Gastrocnemius medialis (tissue), 4 donors: ENCODE data around the gene SMAD3. TPM values are rescaled to one million over a fixed set of nuclear protein-coding genes. Genes with fewer than 3 reads are reported as not detected.

Experiments used
- ATAC-seq, 2 donors: fragments of 150-250 bp; one replicate each; pipeline ENCODE4 v1.9.1; 2016
- DNase-seq, 2 donors: peaks; one replicate each; pipeline ENCODE4 v3.0.0-alpha.2; 2019
- H3K27ac ChIP-seq, 4 donors: fragments of 200-600 bp; sonication (generic); 1 replicate in 1 of 4; 2 replicates in 3 of 4; pipeline ENCODE4 v1.5.1; 2016 to 2018; ENCODE audit warnings: mild to moderate bottlenecking in 2 of 4, moderate library complexity in 1 of 4
- H3K27me3 ChIP-seq, 3 donors: fragments of 200-600 bp; sonication (generic) in 2 of 3; 1 replicate in 1 of 3; 2 replicates in 2 of 3; pipeline versions ENCODE4 v1.5.1 to v1.6.0; 2016 to 2019; ENCODE audit warnings: mild to moderate bottlenecking in 1 of 3, moderate library complexity in 1 of 3
- H3K36me3 ChIP-seq, 2 donors: fragments of 200-600 bp; sonication (generic) in 1 of 2; one replicate each; pipeline ENCODE4 v1.5.1; 2017 to 2018
- H3K4me1 ChIP-seq, 2 donors: fragments of 200-600 bp; sonication (generic) in 1 of 2; one replicate each; pipeline ENCODE4 v1.5.1; 2016 to 2017; ENCODE audit warnings: mild to moderate bottlenecking in 2 of 2
- H3K4me3 ChIP-seq, 4 donors: fragments of 200-600 bp; sonication (generic) in 3 of 4; 1 replicate in 1 of 4; 2 replicates in 3 of 4; pipeline ENCODE4 v1.5.1; 2016 to 2019; ENCODE audit warnings: mild to moderate bottlenecking in 2 of 4
- H3K9me3 ChIP-seq, 3 donors: fragments of 200-600 bp; sonication (generic) in 2 of 3; 1 replicate in 1 of 3; 2 replicates in 2 of 3; pipeline ENCODE4 v1.5.1; 2016 to 2019
- CTCF ChIP-seq, 5 experiments: fragments of 450-650 bp in 3 of 5; fragments of 200-600 bp in 2 of 5; sonication (generic) in 2 of 5; IDR thresholded peaks in 4 of 5; conservative IDR thresholded peaks in 1 of 5; 1 replicate in 4 of 5; 2 replicates in 1 of 5; pipeline ENCODE4 v1.5.1; 2016 to 2019; ENCODE audit warnings: antibody characterized with exemption in 5 of 5, mild to moderate bottlenecking in 3 of 5, moderate library complexity in 3 of 5
- POLR2A ChIP-seq, 2 donors: fragments of 450-650 bp; IDR thresholded peaks; one replicate each; pipeline ENCODE4 v1.6.1; 2017; ENCODE audit warnings: antibody characterized with exemption in 2 of 2, mild to moderate bottlenecking in 2 of 2, moderate library complexity in 2 of 2
- in situ Hi-C, 4 donors: fragments of 200-750 bp; cut with MboI; loops; one replicate each; pipeline versions ENCODE4 v1.15.0 to v1.8.0; 2017; ENCODE audit warnings: low sequenced_read_pairs in 4 of 4
- intact Hi-C: fragments of 100-400 bp; cut with DNase I; formaldehyde crosslinking; loops from one replicate; pipeline ENCODE4 v1.15.1; 2023; ENCODE audit warnings: low total_unique reads
- total RNA-seq, 4 donors: library from RNA; depleted of rRNA; stranded (reverse); fragments of >200 nt; gene quantifications; one replicate each; pipeline versions ENCODE4 v1.1.0 to v1.2.3, GENCODE V29; 2016

SMAD3 gene
- total RNA-seq, 4 donors from 2014 or later = 15.9 to 61.7 (median 26.3) TPM

GRCh38 chr15:67042551-67043142 lies 22.8 kb upstream of the SMAD3 start:
- DNase-seq (no peak), ATAC-seq (no peak)
- in situ Hi-C loops = no loop called here
- Histone ChIP-seq H3K27ac (no peak overlapping the region), H3K4me1 (peaks cover 0 to 6% of the 10 kb centered on the region in 2 donors), H3K4me3 (no peak overlapping the region), H3K9me3 (no peaks in the 10 kb centered on the region), H3K27me3 (no peaks in the 10 kb centered on the region), H3K36me3 (no peaks in the 10 kb centered on the region)
- intact Hi-C loops = loop anchor here (10.0 kb wide), 1 partner anchor 98 kb away; no protein-coding TSS in a partner anchor
- no peak for TF ChIP-seq POLR2A (IDR thresholded peaks at IDR 0.05)
- no peak for TF ChIP-seq CTCF (IDR thresholded peaks at IDR 0.05 in 4 of 5, conservative IDR thresholded peaks at IDR 0.05 in 1 of 5)

GRCh38 chr15:67043939-67044771 lies 21.2 kb upstream of the SMAD3 start:
- peak in 1 of 2 donors; percentile 51 for ATAC-seq
- intact Hi-C loops = loop anchor here (10.0 kb wide), 1 partner anchor 99 kb away; no protein-coding TSS in a partner anchor
- H3K9me3 ChIP-seq = no peaks in the 10 kb centered on the region

GRCh38 chr15:67047149-67047661 lies 18.2 kb upstream of the SMAD3 start:
- no peak overlapping the region for H3K27ac ChIP-seq
- no peak for DNase-seq

More at GRCh38 chr15:67043939-67044771, 21.2 kb upstream of the SMAD3 start:
- Histone ChIP-seq H3K4me3 (no peak overlapping the region), H3K27me3 (no peaks in the 10 kb centered on the region), H3K4me1 (peaks cover 8 to 15% of the 10 kb centered on the region in 2 donors), H3K36me3 (no peaks in the 10 kb centered on the region), H3K27ac (peak overlapping the region in 2 of 4 donors; percentile 24 to 62)
- TF ChIP-seq POLR2A (IDR thresholded peaks at IDR 0.05) (no peak), CTCF (IDR thresholded peaks at IDR 0.05 in 4 of 5, conservative IDR thresholded peaks at IDR 0.05 in 1 of 5) (no peak)
- peak in 1 of 2 donors; percentile 30 for DNase-seq
- in situ Hi-C loops = no loop called here

More at GRCh38 chr15:67047149-67047661, 18.2 kb upstream of the SMAD3 start:
- no peak for ATAC-seq
- H3K27me3 ChIP-seq = no peaks in the 10 kb centered on the region
- peaks cover 8 to 25% of the 10 kb centered on the region in 2 donors for H3K4me1 ChIP-seq
- no peak overlapping the region for H3K4me3 ChIP-seq
- no peak for TF ChIP-seq CTCF (IDR thresholded peaks at IDR 0.05 in 4 of 5, conservative IDR thresholded peaks at IDR 0.05 in 1 of 5)
- no peak for TF ChIP-seq POLR2A (IDR thresholded peaks at IDR 0.05)
- H3K36me3 ChIP-seq = no peaks in the 10 kb centered on the region
- in situ Hi-C loops = no loop called here
- H3K9me3 ChIP-seq = no peaks in the 10 kb centered on the region
- intact Hi-C loops = loop anchor here (10.0 kb wide), 1 partner anchor 102 kb away; no protein-coding TSS in a partner anchor
